GM18505 (cell line): ENCODE results near the gene C22orf42.
"Not testable (repeated sequence)": the region's sequence is repeated elsewhere in the genome, so short reads cannot be mapped to it uniquely, and the experiment has no call there.

Experiments used
- ATAC-seq: cut with Tn5 transposase; IDR thresholded peaks from one replicate; pipeline ENCODE4 v1.9.1; 2021; ENCODE audit not compliant: unreplicated experiment
- POLR2A ChIP-seq: IDR thresholded peaks from 4 replicates; pipeline ENCODE4 v1.6.1; 2011; ENCODE audit warnings: borderline replicate concordance; ENCODE audit not compliant: insufficient read depth, insufficient read length; ENCODE audit errors: extremely low read depth

Gene C22orf42

GRCh38 chr22:32202161-32202538, 43.0 kb upstream of the C22orf42 start:
- ATAC-seq: no peak
- TF ChIP-seq POLR2A: no peak

- TF ChIP-seq POLR2A: no peak
- no peak for ATAC-seq
Measured at GRCh38 chr22:32200752-32201151, 41.6 kb upstream of the C22orf42 start.

- ATAC-seq: no peak
- no peak for TF ChIP-seq POLR2A
Measured at GRCh38 chr22:32199961-32200360, 40.9 kb upstream of the C22orf42 start.

DNA sequence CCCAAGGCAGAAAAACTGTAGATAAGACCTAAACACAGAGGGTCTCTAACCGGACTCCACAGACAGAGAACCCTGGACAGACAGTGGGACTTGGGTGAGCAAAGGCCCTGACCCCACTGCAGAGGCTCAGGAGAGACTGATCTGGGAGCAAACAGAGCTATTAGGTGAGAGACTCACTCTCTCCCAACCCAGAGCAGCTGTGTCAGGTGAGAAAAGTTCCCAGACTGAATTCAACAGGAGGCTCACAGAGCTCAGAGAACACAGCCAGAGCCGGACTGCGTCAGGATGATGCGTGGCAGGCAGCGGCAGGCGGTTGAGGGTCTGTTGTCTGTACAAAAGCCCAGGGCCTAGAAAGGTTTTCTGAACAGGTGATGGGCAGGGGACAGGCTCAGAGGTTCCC, 40.2 kb upstream of the C22orf42 start:
- no peak for ATAC-seq
- TF ChIP-seq POLR2A: no peak

DNA sequence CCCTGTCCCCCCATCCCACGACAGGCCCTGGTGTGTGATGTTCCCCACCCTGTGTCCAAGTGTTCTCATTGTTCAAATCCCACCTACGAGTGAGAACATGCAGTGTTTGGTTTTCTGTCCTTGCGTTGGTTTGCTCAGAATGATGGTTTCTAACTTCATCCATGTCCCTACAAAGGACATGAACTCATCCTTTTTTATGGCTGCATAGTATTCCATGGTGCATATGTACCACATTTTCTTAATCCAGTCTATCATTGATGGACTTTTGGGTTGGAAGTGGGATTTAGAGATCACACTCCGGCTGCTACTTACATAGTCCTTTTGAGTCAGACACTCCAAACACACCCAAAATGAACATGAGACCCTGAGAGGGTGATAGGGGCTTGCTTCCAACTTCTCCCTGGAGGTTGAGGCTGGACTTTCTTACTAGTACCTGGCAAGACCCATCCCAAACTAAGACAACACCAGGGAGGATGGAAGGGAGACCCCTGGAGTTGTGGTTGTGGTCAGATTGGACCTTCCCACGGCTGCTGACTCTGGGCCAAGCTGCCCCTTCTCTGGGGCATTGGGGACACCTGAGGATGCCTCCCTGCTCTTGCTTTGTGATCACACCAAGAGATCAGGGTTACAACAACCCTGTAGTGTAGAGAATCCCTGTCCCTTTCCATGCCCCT, 38.6 kb upstream of the C22orf42 start:
- not testable (repeated sequence) for ATAC-seq

DNA sequence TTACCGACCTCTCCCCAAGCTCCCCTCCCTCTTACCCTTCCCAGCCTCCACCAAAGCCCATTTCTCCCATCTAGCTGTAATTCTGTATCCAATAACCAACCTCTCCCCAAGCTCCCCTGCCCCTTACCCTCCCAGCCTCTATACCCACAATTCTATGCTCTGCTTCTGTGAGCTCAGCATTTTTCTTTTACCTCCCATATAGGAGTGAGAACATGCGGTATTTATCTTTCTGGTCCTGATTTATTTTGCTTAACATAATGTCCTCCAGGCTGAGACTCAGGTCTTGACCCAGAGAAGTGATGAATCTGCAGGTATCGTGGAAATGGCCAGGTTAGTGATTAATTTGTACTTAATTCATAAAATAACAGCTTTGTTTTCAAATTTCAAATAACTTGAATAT, 36.8 kb upstream of the C22orf42 start:
- not testable (repeated sequence) for ATAC-seq

DNA sequence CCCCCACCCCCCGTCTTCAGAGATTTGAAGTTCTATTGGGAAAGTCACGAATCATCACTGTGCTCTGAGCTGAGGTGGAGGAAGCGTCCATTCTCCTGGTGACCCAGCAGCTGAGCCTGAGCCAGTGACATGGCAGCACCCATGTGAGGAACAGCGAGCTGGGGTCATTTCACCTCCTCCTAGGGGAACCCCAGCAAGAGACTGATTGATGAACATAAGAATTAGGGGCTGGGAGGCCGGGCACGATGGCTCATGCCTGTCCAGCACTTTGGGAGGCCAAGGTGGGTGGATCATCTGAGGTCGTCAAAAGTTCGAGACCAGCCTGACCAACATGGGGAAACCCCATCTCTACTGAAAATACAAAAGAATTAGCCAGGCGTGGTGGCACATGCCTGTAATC, 34.2 kb upstream of the C22orf42 start:
- not testable (repeated sequence) for ATAC-seq

- not testable (repeated sequence) for ATAC-seq
Measured at GRCh38 chr22:32191021-32191420, 31.9 kb upstream of the C22orf42 start.

GRCh38 chr22:32185821-32186220, 26.7 kb upstream of the C22orf42 start:
- no peak for TF ChIP-seq POLR2A
- no peak for ATAC-seq

DNA sequence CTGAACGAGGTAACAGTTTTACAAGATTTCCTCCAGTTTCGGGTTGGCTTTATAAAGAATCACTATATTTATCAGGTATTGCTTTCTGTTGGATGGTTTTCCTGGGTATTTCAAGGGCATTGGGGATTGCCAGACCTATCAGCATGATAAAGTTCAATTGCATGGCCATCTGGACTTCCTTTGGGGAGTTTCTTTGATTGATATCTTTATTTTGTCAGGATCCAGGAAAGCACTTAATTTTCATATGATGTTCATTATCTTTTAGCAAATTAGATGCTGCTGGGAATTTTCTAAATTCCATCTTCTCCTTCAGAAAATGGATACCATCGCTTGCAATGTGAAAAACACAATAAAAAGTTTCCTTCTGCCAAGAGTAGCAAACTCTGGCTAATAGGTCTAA, 24.5 kb upstream of the C22orf42 start:
- ATAC-seq: no peak
- no peak for TF ChIP-seq POLR2A

GRCh38 chr22:32181043-32181442, 21.9 kb upstream of the C22orf42 start:
- no peak for TF ChIP-seq POLR2A
- ATAC-seq: no peak

GRCh38 chr22:32177221-32177765, 18.2 kb upstream of the C22orf42 start:
- TF ChIP-seq POLR2A: no peak
- no peak for ATAC-seq

DNA sequence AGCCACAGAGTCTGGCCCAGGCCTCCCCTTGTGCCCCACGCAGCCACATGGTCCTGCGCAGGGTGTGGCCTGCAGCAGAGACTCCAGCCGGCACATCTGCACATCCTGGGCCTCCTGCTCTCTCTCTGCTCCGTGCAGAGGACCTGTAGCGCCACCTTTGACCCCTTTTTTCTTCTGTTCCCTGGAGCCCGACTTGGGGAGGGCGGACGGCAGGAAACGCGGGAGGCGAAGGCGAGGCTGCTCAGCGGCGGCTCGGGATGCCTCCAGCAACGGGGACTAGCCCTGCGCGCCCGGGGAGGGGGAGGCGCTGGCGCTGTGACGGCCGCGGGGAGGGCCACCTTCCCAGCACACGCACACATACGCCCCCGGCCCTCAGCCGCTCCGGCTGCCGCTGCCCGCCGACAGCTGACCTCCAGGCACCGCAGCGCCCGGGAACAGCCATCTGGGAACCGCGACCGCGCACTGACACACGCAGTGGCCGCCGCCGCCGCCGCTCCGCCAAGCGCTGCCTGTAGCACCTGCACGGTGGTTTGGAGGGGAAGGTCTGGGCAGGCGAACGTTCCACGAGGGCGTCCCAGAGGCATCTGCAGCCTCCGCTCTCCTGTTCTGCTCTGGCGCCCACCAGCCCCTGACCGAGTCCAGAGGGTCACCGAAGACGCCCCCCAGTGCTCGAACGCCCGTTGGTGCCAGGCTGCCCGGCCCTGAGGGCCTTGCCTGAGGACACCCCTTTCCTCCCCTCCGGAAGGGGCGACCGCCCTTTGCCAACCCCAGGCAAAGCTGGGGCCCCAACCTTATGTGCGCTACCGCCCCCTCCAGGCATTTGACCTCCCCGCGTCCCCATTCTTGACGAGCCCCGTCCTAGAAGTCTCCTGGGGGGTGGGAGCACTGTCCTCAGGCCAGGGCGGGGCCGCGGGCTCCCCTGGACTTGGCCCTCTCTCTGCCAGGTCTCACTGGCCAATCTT, 16.9 kb upstream of the C22orf42 start:
- no peak for ATAC-seq
- TF ChIP-seq POLR2A: no peak

DNA sequence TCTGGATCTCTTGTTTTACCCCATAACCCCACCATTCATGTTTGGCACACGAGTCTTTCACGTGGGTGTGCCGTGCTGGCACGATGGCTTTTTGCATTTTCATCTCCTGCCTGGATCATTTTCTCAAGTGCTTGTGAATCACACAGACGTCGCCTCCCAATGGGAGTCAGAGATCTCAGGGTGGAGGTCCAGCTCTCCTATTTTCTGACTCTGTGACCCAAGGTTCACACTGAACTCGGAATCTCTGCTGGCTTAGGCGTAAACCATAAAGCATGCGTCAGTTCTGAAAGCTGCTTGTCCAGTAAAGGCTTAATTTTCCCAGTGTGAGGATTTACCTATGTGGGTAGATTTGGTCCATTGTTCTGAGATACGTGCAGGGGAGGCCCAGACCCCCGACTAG, 16.0 kb upstream of the C22orf42 start:
- no peak for ATAC-seq
- TF ChIP-seq POLR2A: no peak
